Glomerular visceral epithelial cell (primary cell): ENCODE measurements around the gene RPIA.
A peak's percentile ranks its signal among the peaks of the same experiment; 100 is the strongest.
"Not testable (repeated sequence)": the region's sequence is repeated elsewhere in the genome, so short reads cannot be mapped to it uniquely, and the experiment has no call there.

Source experiments
- DNase-seq: peaks from one replicate; pipeline ENCODE4 v3.0.0-alpha.2; 2016; ENCODE audit errors: extremely low spot score

The RPIA gene

GRCh38 chr2:88691339-88692183, at the start of gene RPIA:
Gene RPIA, plus strand, starts transcription at chr2:88691673. Its CDS starts 26 bp downstream, at chr2:88691699.
- peak; percentile 98 for DNase-seq

- no peak for DNase-seq
Measured at GRCh38 chr2:88642278-88642677, 49.2 kb upstream of the RPIA start.

- not testable (repeated sequence) for DNase-seq
Measured at GRCh38 chr2:88645291-88645882, 46.1 kb upstream of the RPIA start.

GRCh38 chr2:88651646-88652045, 39.8 kb upstream of the RPIA start:
- DNase-seq: no peak

GRCh38 chr2:88654714-88655113, 36.8 kb upstream of the RPIA start:
- DNase-seq: no peak

DNA sequence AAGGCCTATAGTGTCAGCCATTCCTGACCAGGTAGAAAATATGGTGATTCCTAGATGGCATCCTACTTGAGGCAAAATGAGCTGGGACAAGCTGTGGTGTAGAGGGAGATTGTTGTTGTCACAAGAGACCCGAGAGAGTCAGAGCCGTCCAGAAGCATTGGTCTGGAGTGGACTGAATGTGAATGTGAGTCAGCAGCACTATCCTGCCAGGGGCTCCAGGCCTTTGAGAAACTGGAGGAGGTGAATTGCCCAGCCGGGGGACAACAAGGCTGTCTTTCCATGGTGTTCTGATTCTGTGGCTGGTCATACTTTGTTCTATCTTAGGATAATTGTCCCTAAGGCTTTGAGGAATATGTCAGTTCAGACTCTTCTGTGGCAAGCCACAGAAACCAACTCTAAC, 34.8 kb upstream of the RPIA start:
- DNase-seq: no peak

- no peak for DNase-seq
Measured at GRCh38 chr2:88657131-88657530, 34.3 kb upstream of the RPIA start.

GRCh38 chr2:88658326-88658725, 33.1 kb upstream of the RPIA start:
- DNase-seq: no peak

DNA sequence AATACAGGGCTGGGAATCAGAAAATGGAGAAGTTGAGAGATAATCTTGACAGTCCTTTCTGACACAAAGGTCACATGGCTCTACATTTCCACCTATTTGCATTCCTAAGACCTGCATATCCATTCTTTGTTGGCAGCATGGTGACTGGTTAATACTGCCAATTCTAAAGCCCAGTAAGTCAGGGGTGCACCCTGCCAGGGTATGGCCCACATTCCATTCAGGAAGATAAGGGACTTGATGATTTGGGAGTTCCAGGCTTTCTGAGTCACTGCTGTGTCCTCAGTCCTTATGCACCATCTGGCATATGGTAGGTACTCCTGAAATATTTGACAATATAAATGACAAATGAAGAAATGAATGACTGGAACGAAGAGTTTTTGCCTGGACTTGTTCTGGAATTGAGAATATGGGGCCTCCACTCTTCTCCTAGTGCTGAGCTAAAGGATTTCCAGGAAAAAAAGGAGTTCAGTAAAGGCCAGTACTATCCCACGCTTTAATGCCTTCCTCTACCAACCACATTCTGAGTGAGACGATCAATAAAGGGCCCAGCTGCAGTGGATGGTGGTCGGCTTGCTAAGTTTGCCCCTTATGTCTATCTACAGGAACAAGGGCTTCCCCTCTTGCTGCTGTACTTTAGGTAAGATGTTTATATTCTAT, 32.5 kb upstream of the RPIA start:
- no peak for DNase-seq

- DNase-seq: no peak
Measured at GRCh38 chr2:88659538-88659915, 31.9 kb upstream of the RPIA start.

DNA sequence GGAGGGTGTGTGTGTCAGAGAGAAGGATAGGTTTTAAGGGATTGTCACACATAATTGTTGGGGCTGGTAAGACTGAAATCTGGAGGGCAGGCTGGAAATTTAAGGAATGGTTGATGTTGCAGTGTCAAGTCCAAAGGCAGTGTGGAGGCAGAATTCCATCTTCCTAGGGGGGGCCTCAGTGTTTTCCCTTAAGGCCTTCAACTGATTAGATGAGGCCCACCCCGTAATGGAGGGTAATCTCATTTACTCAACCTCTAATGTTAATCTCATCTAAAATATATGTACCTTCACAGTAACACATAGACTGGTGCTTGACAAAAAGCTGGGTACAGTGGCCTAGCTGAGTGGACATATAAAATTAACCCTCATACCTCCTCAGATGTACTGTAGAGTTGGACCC, 30.9 kb upstream of the RPIA start:
- DNase-seq: no peak

DNA sequence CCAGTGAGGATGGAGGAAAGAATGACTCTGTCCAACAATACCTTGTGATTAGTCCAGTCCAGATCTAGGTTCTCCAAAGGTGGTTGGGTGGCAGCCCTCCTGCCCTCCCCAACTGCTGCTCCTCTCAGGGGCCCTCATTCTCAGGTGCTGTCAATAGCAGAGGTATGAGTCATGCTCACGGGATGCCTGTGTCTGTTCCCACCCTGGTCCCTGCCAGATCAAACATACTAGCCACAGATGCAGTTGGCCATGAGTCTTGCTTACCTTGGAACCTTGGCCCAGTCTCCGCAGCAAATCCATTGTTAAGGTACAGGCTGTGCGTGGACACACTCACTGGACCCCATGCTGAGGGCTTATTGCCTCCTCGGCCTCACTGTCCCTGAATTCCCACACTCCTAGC, 24.9 kb upstream of the RPIA start:
- DNase-seq: no peak

DNA sequence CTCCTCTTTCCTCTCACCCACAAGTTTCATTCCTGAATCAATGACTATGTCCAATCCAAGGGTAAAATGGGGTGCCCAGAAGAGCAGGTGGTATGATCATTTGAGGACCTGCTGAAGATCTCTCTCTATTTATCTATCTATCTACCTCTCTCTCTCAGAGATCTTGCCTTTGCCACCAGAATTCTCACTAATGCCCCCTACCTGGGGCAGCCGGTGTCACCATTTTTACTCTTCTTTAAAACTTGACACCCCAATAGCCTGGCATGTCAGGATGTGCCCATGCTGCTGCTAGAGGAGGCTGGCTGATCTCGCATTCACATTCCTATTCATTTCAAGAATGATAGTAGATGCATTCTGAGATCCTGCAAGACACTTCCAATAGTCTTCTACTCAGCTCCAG, 24.3 kb upstream of the RPIA start:
- DNase-seq: no peak

GRCh38 chr2:88668862-88669261, 22.6 kb upstream of the RPIA start:
- no peak for DNase-seq

GRCh38 chr2:88669482-88670214, 21.8 kb upstream of the RPIA start:
- DNase-seq: peak; percentile 18

- DNase-seq: peak; percentile 72
Measured at GRCh38 chr2:88671786-88672427, 19.6 kb upstream of the RPIA start.

- no peak for DNase-seq
Measured at GRCh38 chr2:88673363-88673762, 18.1 kb upstream of the RPIA start.

DNA sequence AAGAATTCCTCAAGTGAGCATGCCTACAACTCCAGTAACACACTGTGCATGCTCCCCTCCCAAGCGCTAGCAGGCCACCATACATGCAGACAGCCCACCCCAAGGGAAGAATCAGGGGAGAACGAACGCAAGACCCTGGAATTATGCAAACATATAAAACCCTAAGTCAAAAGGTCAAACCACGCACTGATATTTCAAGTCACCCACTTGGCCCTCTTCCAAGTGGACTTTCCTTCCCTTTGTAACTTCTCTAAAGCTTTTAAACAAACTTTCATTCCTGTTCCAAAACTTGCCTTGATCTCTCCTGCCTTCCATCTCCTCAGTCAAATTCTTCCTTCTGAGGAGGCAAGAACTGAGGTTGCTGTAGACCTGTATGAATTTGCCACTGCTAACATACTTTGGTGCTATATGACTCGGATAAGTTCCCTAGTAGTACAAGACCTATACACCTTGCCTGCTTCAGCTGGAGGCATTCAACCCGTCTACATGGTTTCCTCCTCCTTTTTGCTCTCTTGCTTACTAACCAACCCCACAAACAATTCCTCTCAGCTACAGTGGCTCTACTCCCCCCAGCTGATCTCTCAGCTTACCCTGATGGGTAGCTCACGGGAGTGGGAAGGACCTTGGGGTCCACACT, 11.1 kb upstream of the RPIA start:
- DNase-seq: no peak

GRCh38 chr2:88680916-88681315, 10.6 kb upstream of the RPIA start:
- no peak for DNase-seq

DNA sequence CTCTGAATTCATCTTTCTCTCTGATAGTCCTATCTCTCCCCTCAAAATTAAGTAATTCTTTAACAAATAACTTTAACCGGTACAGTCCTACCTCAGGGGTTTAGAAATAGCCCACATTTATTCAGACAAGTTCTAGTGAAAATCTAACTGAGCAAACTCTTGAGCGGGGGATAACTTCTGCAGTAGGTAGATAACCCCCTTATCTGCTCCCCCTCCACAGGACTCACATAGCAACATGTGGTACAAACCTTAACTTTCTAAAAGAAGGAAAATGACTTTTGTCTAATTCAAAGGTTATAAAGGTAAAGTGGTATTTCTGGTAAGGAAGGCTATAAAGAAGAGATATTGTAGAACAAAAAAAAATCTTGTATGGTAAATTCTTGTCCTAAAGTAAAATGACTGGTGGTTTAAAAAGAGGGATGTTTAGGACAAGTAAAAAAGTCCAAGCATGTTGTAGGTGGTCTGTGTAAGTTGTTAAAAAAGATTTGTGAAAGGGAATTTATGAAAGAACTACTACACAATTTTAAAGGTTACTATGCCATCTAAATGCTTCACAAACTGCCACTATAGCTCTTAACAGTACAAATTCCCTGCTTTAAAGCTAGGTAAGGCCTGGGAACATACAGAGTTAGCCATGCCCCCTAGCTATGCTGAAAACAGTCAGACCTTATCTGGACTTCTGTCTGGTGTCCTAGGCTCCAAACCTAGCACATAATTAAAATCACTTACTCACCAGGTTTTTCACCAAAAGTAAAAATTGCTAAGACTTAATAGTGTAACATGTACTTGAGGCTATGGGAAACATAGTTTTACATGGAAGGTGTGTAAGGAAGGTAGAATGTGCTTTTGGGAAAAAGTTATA, 8.1 kb upstream of the RPIA start:
- DNase-seq: no peak
